BE2C (cell line): ENCODE data around the gene TTC39C.

Experiments used
- DNase-seq: peaks from one replicate; pipeline ENCODE4 v3.0.0-alpha.2; 2020
- H3K27me3 ChIP-seq: fragments of 250-450 bp; sonication (Bioruptor Pico); 2 replicates; pipeline ENCODE4 v1.5.1; 2020; ENCODE audit warnings: mild to moderate bottlenecking
- H3K36me3 ChIP-seq: fragments of 250-450 bp; sonication (Bioruptor Pico); 2 replicates; pipeline ENCODE4 v1.5.1; 2020; ENCODE audit warnings: mild to moderate bottlenecking
- H3K4me1 ChIP-seq: fragments of 250-450 bp; sonication (Bioruptor Pico); 2 replicates; pipeline ENCODE4 v1.5.1; 2020
- H3K4me3 ChIP-seq: 2 replicates; pipeline ENCODE4 v1.5.1; 2011; ENCODE audit warnings: low read depth, low read length
- H3K9me3 ChIP-seq: fragments of 250-450 bp; sonication (Bioruptor Pico); 2 replicates; pipeline ENCODE4 v1.5.1; 2020
- CTCF ChIP-seq: IDR thresholded peaks from 2 replicates; pipeline ENCODE4 v1.5.1; 2012; ENCODE audit warnings: mild to moderate bottlenecking, low read depth, low read length

TTC39C gene

GRCh38 chr18:24014986-24015638, 558 bp downstream of the TTC39C start:
- DNase-seq = peak; percentile 46
- peak overlapping the region; percentile 70 for H3K4me3 ChIP-seq
- H3K4me1 ChIP-seq = no peaks in the 10 kb centered on the region

GRCh38 chr18:24015639-24016631, 1.4 kb downstream of the TTC39C start:
- peak overlapping the region; percentile 70 for H3K4me3 ChIP-seq
- DNase-seq = no peak
- H3K9me3 ChIP-seq = no peaks in the 10 kb centered on the region
- H3K36me3 ChIP-seq = no peaks in the 10 kb centered on the region
- no peaks in the 10 kb centered on the region for H3K27me3 ChIP-seq
- H3K4me1 ChIP-seq = no peaks in the 10 kb centered on the region
- TF ChIP-seq CTCF = no peak

More at GRCh38 chr18:24014986-24015638, 558 bp downstream of the TTC39C start:
- no peaks in the 10 kb centered on the region for H3K36me3 ChIP-seq
- TF ChIP-seq CTCF = no peak
- H3K27me3 ChIP-seq = no peaks in the 10 kb centered on the region
- H3K9me3 ChIP-seq = no peaks in the 10 kb centered on the region

GRCh38 chr18:24016643-24017042, 2.1 kb downstream of the TTC39C start:
- no peaks in the 10 kb centered on the region for H3K4me1 ChIP-seq
- peak; percentile 35 for TF ChIP-seq CTCF
- no peaks in the 10 kb centered on the region for H3K27me3 ChIP-seq
- H3K9me3 ChIP-seq = no peaks in the 10 kb centered on the region
- H3K4me3 ChIP-seq = peak overlapping the region; percentile 70; the same call in 1 of the 2 replicates
- DNase-seq = no peak
- H3K36me3 ChIP-seq = no peaks in the 10 kb centered on the region

- Histone ChIP-seq H3K27me3 (no peaks in the 10 kb centered on the region), H3K4me1 (no peaks in the 10 kb centered on the region), H3K36me3 (no peaks in the 10 kb centered on the region), H3K9me3 (no peaks in the 10 kb centered on the region), H3K4me3 (no peak overlapping the region)
- no peak for TF ChIP-seq CTCF
- no peak for DNase-seq
Observed at GRCh38 chr18:24018299-24018886, 3.8 kb downstream of the TTC39C start.

- DNase-seq = no peak
- H3K4me1 ChIP-seq = no peaks in the 10 kb centered on the region
- no peaks in the 10 kb centered on the region for H3K27me3 ChIP-seq
- no peak for TF ChIP-seq CTCF
- no peak overlapping the region for H3K4me3 ChIP-seq
- no peaks in the 10 kb centered on the region for H3K36me3 ChIP-seq
- no peaks in the 10 kb centered on the region for H3K9me3 ChIP-seq
Observed at GRCh38 chr18:24019641-24020331, 5.2 kb downstream of the TTC39C start.
